ENCODE data around the gene ATP13A3.

Gene ATP13A3

GRCh38 chr3:194364652-194365434 is 122.0 kb downstream of the ATP13A3 start:
- TF ChIP-seq JUND (IDR thresholded peaks at IDR 0.05; ENCODE audit: low read depth): no peak
- DNase-seq (ENCODE audit: low read depth in 1 of 2, low spot score in 1 of 2): no peak
- in situ Hi-C loops (cut with HindIII; ENCODE audit: low pct_unique_long_range_greater_than_20kb, low sequenced_read_pairs): no loop called here

- in situ Hi-C loops (cut with HindIII; ENCODE audit: low pct_unique_long_range_greater_than_20kb, low sequenced_read_pairs): no loop called here
- no peak for TF ChIP-seq JUND (IDR thresholded peaks at IDR 0.05; ENCODE audit: low read depth)
- no peak for DNase-seq (ENCODE audit: low read depth in 1 of 2, low spot score in 1 of 2)
These were observed 122.5 kb downstream of the ATP13A3 start for GRCh38 chr3:194364314-194364651.

DNA sequence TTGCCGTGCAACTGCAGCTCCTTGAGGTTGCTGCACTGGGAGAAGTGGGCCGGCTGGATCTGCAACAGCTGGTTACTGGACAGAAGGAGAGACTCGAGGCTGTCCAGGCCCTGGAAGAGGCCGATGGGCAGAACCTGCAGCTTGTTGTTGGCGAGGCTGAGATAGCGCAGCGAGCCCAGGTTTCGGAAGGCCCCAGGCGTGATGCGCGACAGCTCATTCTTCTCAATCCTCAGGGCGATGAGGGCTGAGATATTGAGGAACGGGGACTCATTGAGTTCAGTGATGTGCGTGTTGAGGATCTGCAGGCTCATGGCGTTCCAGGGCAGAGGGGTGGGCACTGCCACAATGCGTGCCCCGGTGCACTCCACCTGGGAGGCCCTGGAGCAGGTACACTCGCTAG is 126.2 kb downstream of the ATP13A3 start:
- no peak for DNase-seq (ENCODE audit: low read depth in 1 of 2, low spot score in 1 of 2)
- no peak for TF ChIP-seq JUND (IDR thresholded peaks at IDR 0.05; ENCODE audit: low read depth)
- in situ Hi-C loops (cut with HindIII; ENCODE audit: low pct_unique_long_range_greater_than_20kb, low sequenced_read_pairs): no loop called here

GRCh38 chr3:194357681-194358080 is 129.1 kb downstream of the ATP13A3 start:
- no peak for DNase-seq (ENCODE audit: low read depth in 1 of 2, low spot score in 1 of 2)
- TF ChIP-seq JUND (IDR thresholded peaks at IDR 0.05; ENCODE audit: low read depth): no peak
- in situ Hi-C loops (cut with HindIII; ENCODE audit: low pct_unique_long_range_greater_than_20kb, low sequenced_read_pairs): no loop called here

GRCh38 chr3:194355379-194355778 is 131.4 kb downstream of the ATP13A3 start:
- TF ChIP-seq JUND (IDR thresholded peaks at IDR 0.05; ENCODE audit: low read depth): no peak
- no peak for DNase-seq (ENCODE audit: low read depth in 1 of 2, low spot score in 1 of 2)
- in situ Hi-C loops (cut with HindIII; ENCODE audit: low pct_unique_long_range_greater_than_20kb, low sequenced_read_pairs): no loop called here

GRCh38 chr3:194354315-194354714 is 132.5 kb downstream of the ATP13A3 start:
- DNase-seq (ENCODE audit: low read depth in 1 of 2, low spot score in 1 of 2): no peak
- TF ChIP-seq JUND (IDR thresholded peaks at IDR 0.05; ENCODE audit: low read depth): no peak
- in situ Hi-C loops (cut with HindIII; ENCODE audit: low pct_unique_long_range_greater_than_20kb, low sequenced_read_pairs): no loop called here
